HG02840 (cell line): Measurements from ENCODE around the gene ARHGEF4.

ENCODE experiments used
- ATAC-seq: cut with Tn5 transposase; IDR thresholded peaks from one replicate; pipeline ENCODE4 v1.9.1; 2021; ENCODE audit warnings: mild to moderate bottlenecking, moderate library complexity, moderate number of reproducible peaks; ENCODE audit not compliant: unreplicated experiment, low FRiP score

Gene ARHGEF4

DNA sequence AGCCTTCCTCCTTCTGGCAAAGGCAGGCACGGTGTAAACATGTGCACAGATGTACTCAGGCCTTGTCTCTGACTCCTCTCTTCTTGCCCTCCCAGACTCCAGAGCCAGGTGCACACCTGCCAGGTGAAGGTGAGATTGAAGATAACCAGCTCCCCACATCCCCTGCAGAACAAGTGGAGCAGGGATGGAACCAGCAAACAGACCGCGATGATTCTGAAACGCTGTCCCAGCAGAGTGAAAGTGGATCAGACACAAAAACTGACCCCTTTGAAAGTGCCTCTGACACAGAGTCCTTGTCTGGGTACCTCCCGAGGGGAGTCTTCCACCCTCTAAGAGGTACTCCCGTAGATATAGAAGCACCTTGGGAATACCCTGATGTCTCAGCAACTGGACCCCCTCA, 77.2 kb downstream of the ARHGEF4 start:
- no peak for ATAC-seq

DNA sequence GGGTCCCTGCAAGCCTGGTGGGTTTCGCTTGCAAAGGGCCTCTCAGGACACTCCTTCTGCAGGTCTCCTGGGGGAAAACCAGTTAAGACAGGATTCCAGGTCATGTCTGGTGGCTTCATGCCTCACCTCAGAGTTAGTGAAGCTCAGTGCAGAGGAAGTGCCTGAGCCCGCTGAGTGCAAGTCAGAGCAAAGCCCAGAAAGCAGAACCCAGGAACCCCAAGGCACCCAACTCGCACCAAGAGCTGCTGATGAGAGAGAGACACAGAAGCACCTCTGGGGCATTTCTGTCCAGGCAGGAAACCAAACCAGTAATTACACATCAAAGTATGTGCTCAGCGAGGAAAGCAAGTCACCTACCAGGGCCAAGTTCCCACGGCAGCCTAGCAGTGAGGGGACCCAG, 78.4 kb downstream of the ARHGEF4 start:
- no peak for ATAC-seq

DNA sequence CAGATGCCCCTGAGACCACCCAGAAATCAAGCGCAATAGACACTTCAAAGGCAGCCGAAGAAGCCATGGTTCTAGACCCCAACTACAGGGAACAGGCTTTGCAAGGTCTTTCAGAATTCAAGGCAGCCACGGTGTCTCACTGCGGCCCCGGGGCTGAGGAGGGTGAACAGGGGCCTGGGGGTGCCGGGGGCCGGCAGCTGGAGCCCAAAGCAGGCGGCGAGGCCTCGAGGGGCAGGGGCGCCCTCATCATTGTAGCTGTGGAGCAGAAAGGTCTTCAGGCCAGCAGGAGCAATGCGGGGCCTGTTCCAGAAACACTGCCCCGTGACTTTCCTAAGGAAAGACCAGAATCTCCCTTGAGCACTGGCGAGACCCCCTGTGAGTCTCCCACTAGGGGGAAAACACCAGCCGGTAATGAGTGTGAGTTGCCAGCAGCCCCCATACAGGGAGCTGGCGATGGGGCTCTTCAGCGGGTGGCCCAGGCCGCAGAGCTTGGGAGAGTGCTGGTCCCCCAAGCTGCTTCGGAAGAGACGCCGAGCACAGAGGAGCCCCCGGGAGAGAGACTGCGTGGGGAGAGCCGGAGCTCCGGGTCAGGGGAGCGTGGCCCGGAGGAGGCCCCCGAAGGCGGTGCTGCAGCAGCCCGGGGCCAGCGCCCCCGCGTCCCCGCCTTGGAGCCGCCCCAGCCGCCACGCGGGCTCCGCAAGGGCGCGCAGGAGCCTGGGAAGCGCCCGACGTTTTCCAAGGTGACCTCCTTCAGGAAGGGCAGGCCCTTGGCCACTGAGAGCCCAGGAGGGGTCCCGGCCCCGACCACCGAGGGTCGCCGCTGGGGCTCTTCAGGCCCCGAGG, 79.1 kb downstream of the ARHGEF4 start:
- no peak for ATAC-seq

DNA sequence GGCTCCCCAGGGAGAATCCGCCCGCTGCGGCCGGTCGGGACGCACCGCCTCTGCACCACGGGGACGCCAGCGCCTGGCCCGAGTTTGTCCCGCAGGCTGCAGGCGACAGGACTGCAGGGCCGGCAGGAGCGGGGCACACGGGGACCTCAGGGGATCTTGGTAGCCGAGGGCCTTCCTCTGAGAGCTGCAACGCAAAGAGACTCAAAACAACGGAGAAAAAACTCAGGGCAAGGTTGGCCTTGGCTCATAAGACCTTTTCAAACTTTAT, 79.7 kb downstream of the ARHGEF4 start:
- no peak for ATAC-seq

DNA sequence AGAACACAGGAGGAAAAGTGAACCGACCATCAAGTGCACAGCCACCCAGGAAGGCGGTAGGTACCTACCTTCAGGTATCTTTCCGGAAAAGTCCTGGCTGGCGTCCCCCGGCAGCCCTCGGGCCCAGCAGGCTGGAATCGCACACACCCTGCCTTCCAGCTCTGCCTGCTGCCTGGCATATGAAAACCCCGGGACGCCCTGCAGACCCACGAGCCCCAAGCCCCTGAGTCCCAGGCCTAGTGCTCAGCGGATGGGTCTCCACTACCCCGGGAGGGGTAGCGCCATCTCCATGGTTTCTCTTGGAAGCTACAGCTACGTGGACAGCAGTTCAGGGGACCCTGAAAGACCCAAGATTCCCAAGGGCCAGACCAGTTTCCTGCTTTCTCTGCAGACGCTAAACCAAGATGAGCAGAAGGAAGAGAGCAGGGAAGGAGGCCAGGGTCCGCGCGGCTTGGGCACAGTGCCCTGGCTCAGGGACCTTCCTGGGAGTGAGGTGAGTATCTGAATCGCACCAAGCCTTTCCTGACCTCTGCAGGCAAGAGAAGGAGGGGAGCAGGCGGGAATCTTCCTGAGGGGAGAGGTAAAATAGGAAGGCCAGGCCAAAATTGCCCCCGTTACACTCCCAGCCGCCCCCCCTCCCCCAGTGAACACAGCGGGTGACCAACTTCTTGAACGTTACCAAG, 80.4 kb downstream of the ARHGEF4 start:
- no peak for ATAC-seq

DNA sequence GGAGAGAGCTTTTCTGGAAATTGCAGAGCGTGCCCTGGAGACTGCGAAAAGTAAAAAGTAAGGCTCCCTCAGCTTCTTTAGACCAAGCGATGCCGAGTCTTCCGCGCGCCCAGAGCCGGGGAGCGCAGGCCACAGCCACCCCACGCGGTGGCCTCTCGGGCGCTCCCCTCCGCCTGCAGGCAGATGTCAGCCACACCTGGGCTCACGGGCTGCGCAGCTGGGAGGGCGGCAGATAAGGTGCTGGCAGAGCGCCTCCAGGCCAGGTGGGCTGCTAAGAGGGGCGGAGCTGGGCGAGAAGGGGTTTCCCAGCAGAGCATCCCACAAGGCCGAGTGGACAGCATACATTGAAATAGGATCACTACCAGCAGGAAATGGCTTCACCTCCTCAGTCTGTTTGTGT, 81.7 kb downstream of the ARHGEF4 start:
- no peak for ATAC-seq

DNA sequence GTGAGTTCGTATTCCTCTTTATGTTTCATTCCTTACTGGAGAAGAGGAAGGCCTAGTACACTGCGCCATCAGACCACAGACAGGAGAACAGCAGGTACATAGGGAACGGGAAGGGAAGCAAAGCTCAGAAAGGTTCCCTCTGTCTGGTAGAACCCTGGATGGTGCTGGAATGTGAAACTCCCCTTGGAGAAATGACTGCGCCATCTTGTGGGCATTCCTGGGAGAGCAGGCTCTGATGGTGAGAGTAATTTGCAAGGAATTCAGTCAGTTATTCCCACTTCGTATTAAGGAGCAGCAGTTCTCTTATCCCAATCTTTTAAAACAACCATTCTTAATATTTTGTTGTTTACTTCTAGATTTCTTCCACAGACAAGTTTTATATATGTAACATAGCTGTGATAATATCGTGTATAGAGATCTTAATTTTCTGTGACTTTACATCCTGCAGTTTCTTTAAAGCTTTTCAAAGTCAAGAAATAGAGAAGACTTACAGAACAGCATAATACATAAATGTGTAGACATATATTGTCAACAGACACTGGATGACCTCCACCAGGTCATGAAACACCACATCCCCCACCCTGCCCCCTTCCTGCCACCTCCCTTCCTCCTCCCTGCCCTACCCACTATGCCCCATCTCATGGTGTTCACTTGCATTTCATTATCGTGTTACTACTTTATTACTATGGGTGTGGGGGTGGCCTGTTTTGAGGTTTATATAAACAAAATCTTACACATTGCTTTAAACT, 83.9 kb downstream of the ARHGEF4 start:
- ATAC-seq = no peak

DNA sequence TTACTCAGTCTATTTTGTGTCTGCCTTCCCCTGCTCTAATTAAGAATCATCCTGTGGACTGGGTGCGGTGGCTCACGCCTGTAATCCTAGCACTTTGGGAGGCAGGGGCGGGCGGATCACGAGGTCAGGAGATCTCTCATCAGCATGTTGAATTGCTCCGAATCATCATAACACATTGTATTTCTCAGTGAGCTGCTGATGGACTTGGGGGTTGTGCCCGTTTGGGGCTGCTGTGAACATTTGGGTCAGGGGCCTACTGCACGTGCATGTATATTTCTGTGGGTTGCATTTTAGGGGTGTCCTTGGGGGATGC, 84.4 kb downstream of the ARHGEF4 start:
- no peak for ATAC-seq

DNA sequence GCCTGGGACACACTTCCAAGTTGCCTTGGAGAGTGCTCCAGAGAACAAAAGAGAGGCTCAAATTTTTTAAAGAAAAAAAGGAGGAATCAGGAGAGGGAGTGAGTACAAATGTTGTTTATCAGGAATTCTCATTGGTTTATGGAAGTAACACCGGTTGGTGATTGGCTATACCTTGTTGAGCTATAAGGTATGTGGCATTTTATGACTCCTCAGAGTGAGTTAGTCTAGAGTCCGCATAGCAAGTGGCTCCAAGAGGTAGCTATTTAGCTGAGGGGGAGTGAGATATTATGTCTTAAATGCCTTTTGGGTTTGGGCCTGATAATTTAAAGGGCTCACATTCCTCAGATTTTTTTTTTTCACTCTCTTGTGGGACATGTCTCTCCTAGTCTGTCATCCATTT, 85.7 kb downstream of the ARHGEF4 start:
- ATAC-seq = no peak

DNA sequence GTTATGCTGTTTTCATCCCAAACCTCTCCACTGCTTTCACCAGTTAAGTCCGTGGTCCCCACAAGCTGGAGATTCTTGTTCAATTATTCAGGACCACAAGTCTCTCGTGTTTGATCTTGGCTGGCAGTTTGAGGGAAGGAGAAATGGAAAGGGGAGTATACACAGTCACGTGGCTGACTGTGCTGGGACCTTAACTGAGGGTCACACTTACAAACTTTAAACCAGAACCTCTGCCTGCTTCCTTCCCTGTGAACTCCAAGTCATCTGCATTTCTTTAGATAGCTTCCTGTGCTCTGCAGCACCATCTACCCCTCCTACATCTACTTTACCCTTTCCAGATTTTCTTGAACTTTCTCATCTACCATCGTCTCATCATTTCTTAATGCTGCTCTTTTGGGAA, 91.7 kb downstream of the ARHGEF4 start:
- no peak for ATAC-seq

DNA sequence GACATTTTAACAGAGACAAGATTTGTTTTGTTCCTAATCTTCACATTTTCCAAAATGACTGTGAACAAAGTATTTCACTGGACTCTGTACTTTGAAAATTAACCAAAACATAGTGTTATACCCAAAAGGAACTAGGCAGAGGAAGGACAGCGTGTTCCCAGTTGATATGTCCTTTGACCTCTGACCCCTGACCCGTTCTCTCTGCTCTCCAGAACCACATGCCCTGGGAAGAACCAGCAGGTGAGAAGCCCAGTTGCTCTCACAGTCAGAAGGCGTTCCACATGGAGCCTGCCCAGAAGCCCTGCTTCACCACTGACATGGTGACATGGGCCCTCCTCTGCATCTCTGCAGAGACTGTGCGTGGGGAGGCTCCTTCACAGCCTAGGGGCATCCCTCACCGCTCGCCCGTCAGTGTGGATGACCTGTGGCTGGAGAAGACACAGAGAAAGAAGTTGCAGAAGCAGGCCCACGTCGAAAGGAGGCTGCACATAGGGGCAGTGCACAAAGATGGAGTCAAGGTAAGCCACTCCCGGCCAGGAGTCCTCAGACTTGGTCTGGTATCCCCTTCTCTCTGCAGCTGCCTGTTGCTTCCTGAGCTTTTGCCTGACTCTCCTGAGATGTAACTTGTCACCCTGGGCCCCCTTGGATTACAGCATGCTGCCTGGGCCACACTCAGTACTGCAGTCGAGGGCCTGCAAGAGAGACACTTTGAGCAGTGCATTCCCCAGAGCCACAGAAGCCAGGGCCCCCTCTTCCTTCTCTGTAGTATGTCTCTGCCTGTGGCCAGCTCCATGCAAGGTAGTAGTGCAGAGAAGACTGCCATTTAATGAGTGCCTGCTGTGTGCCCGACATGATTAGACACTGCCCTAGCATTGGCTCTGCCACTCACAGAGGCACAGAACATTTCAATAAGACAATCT, 94.3 kb downstream of the ARHGEF4 start:
- no peak for ATAC-seq

DNA sequence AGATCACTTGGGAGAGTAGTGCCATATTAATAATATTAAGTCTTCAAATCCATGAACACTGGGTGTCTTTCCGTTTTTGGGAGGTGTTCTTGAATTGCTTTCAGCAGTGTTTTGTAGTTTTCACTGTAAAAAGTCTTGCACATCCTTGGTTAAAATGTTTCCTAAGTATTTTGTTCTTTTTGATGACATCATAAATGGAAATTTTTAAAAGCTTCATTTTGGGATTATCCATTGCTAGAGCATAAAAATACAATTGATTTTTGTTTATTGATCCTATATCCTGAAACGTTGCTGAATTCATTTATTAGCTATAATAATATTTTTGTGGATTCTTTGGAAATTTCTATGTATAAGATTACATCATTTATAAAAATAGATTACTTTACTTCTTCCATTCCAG, 96.8 kb downstream of the ARHGEF4 start:
- no peak for ATAC-seq

DNA sequence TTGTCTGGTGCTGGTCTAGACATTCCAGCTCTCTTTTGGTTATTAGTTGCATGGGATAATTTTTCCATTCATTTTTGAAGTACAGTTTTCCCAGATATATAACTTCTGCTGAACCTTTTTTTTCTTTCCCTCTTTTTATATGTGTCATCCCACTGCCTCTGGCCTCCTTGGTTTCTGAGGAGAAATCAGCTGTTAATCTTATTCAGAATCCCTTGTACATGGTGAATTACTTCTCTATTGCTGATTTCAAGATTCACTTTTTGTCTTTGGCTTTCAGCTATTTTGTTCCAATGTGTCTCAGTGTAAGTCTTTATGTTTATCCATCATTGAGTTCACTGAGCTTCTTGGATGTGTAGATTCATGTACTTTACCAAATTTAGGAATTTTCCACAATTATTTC, 99.7 kb downstream of the ARHGEF4 start:
- no peak for ATAC-seq

DNA sequence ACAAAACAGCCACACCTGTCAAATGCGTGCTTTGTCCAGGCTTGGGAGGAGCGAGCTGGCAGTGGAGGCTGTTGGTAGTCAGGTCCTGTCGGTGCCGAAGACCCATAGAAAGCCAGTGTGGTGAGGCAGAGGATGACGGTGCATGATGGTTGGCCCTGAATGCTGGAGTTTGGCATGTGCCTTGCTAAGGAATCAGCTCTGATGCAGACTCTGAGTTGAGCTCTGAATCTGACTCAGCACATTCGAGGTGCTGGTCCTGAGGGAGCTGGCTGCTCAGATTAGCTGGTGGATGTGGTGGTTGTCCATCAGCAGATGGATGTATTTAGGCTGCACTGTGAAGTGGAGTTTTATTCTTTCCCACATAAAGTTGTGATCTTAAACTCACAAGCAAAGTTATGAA, 111.3 kb downstream of the ARHGEF4 start:
- no peak for ATAC-seq

DNA sequence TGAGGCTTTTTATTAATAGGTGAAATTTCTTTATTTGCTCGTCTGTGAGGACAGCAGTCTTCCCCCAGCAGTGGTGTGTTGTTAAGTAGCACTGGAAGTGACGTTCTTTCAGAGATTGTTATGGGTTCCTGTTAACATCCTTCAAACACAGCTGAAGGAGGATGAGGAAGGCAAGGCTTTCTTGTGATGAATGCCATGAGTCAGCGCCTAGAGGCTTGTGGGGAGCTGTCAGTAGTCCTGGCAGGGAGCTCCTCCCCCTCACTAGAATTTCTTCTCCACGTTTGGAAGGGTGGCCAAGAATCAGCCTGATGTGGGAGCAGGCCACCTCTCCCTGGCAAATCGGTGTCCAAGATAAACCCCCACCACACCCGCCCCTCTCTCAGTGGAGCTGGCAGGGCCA, 113.2 kb downstream of the ARHGEF4 start:
- no peak for ATAC-seq

DNA sequence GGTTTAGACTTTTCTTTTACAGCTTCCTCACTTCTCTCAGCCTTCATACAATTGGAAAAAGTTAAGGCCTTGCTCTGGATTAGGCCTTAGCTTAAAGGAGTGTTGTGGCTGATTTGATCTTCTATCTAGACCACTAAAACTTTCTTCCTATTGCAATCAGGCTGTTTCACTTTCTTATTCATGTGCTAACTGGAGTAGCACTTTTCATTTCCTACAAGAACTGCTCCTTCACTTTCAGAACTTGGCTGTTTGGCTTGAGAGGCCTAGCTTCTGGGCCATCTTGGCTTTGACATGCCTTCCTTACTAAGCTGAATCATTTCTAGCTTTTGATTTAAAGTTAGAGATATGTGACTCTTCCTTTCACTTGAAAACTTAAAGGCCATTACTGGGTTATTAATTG, 114.3 kb downstream of the ARHGEF4 start:
- no peak for ATAC-seq

DNA sequence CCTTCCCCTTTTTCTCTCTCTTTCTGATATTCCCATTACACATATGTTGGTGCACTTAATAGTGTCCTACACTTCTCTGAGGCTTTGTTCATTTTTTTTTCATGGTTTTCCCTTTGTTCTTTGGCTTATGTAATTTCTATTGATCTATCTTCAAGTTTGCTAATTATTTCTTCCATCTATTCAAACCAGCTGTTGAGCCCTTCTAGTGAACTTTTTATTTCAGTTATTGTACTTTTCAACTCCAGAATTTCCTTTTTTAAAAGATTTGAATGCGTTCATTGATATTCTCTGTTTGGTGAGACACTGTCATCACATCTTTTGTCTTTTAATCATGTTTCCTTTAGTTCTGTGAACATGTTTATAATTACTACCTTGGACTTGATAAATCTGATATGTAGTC, 118.2 kb downstream of the ARHGEF4 start:
- no peak for ATAC-seq

DNA sequence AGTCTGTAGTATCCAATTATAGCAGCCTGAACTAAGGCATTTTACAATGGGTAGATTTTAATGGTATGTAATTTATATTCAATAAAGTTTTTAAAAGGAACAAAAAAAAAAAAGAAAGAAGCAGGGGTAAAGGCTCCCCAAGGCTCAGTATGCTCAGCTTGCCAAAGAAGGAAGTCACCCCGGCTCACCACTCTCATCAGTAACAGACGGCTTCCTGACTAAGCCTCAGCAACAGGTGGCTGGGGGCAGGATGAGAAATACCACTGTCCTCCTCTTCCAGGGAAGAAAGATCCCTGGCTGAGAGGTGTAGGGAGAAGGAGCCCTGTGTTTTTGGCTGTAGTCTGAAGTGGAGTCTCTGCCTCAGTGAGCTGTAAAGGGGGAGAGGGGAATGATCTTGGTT, 121.2 kb downstream of the ARHGEF4 start:
- no peak for ATAC-seq

DNA sequence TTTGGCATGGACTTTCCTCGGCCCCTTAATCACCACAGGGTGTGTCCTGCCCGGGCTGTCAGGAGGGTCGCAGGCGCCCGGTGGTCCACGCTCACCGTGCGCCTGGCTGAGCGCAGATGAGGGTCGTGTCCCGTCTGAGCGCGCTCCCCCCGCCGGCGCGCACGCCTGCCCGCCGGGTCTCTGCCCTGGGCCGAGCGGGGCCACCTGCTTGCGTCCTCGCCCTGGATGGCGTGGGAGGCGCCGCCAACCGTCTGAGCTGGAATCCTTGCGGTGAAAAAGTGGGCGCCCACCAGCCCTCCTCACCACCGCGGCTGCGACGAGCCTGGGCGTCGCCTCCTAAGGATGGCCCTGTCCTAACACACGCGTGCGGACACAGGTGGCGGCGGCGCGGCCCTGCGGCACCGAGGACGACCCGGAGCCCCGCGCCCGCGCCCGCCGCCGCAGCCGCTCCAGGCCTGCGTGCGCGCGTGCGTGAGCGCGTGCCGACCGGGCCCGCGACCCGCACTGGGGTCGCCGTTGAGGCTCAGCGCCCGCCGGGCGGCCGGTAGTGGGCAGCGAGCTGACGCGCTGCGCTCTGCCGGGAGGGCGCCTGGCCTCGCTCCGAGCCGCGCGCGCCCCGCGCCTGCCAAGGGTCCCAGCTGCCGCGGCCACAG, 126.6 kb downstream of the ARHGEF4 start:
- ATAC-seq = no peak
